Caco-2 (cell line): ENCODE results near the gene DOK6. TPM values are rescaled to one million over a fixed set of nuclear protein-coding genes. Genes with fewer than 3 reads are reported as not detected.

ENCODE experiments used
- BruUV-seq: library from RNA; stranded (reverse); fragments of 400-500 nt; replicated peaks from 2 replicates; lab custom pipeline; 2021; lab: Mats Ljungman, UMichigan
- CTCF ChIA-PET: fragments of 300-600 bp; sonication (Branson Sonifier 250); formaldehyde crosslinking; loops from one replicate; lab custom pipeline; 2022; ENCODE audit warnings: antibody characterized with exemption; lab: Charles Lee
- POLR2A ChIA-PET: fragments of 300-600 bp; sonication (Branson Sonifier 250); formaldehyde crosslinking; loops from one replicate; lab custom pipeline; 2022; ENCODE audit warnings: antibody characterized with exemption; lab: Charles Lee
- DNase-seq, 2 experiments: peaks; one replicate each; pipeline versions ENCODE4 v3.0.0 to v3.0.0-alpha.2; 2020 to 2022
- H3K27me3 ChIP-seq: replicated peaks from 2 replicates; pipeline ENCODE4 v1.6.0; 2011; ENCODE audit warnings: low read length; ENCODE audit not compliant: control insufficient read depth, insufficient read depth
- H3K36me3 ChIP-seq: 2 replicates; pipeline ENCODE4 v1.5.1; 2011; ENCODE audit warnings: low read length; ENCODE audit not compliant: control insufficient read depth, insufficient read depth
- H3K4me1 ChIP-seq: fragments of 250-450 bp; sonication (Bioruptor Pico); 2 replicates; pipeline ENCODE4 v1.5.1; 2020; ENCODE audit warnings: mild to moderate bottlenecking
- H3K4me3 ChIP-seq: 2 replicates; pipeline ENCODE4 v1.5.1; 2011; ENCODE audit warnings: low read depth, mild to moderate bottlenecking, control low read depth, low read length
- H3K9me3 ChIP-seq: fragments of 250-450 bp; sonication (Bioruptor Pico); 2 replicates; pipeline ENCODE4 v1.5.1; 2020; ENCODE audit warnings: mild to moderate bottlenecking, moderate library complexity
- H3K27ac Mint-ChIP-seq: one replicate; pipeline ENCODE4 v1.8.0; 2022; ENCODE audit warnings: mixed read lengths; ENCODE audit not compliant: unreplicated experiment
- H3K27me3 Mint-ChIP-seq: one replicate; pipeline ENCODE4 v1.8.0; 2022; ENCODE audit warnings: mixed read lengths; ENCODE audit not compliant: insufficient read depth, unreplicated experiment
- H3K36me3 Mint-ChIP-seq: one replicate; pipeline ENCODE4 v1.8.0; 2022; ENCODE audit warnings: mild to moderate bottlenecking, mixed read lengths; ENCODE audit not compliant: insufficient read depth, unreplicated experiment
- H3K4me1 Mint-ChIP-seq: one replicate; pipeline ENCODE4 v1.8.0; 2022; ENCODE audit warnings: low read depth, mixed read lengths; ENCODE audit not compliant: unreplicated experiment
- H3K4me3 Mint-ChIP-seq: one replicate; pipeline ENCODE4 v1.8.0; 2022; ENCODE audit warnings: mild to moderate bottlenecking, moderate library complexity, mixed read lengths; ENCODE audit not compliant: unreplicated experiment
- H3K9me3 Mint-ChIP-seq: one replicate; pipeline ENCODE4 v1.8.0; 2022; ENCODE audit warnings: mixed read lengths; ENCODE audit not compliant: unreplicated experiment
- intact Hi-C: fragments of 100-400 bp; cut with micrococcal nuclease; formaldehyde crosslinking; loops from one replicate; pipeline ENCODE4 v1.10.0; 2022; ENCODE audit not compliant: unreplicated experiment
- total RNA-seq: library from RNA; stranded (reverse); gene quantifications from 2 replicates; pipeline ENCODE4 v1.2.3, GENCODE V29; 2022
- TF ChIP-seq, protein P1 (sequence below), 2 experiments: fragments of 200-600 bp in 1 of 2; IDR thresholded peaks; 1 replicate in 1 of 2; 2 replicates in 1 of 2; pipeline versions ENCODE4 v1.5.1 to v1.8.0; 2011 to 2022; ENCODE audit warnings: antibody characterized with exemption in 1 of 2, control low read depth in 1 of 2, inconsistent platforms in 1 of 2, low read depth in 1 of 2, low read length in 1 of 2, mild to moderate bottlenecking in 1 of 2, moderate library complexity in 1 of 2; ENCODE audit not compliant: insufficient read depth in 1 of 2, severe bottlenecking in 1 of 2, unreplicated experiment in 1 of 2

Gene DOK6
- total RNA-seq, 1 experiment from 2014 or later, result not detected

- intact Hi-C loops, result no loop called here
- CTCF ChIA-PET, result no interaction called here
Observed at GRCh38 chr18:69648486-69648885, 247.8 kb downstream of the DOK6 start.

DNA sequence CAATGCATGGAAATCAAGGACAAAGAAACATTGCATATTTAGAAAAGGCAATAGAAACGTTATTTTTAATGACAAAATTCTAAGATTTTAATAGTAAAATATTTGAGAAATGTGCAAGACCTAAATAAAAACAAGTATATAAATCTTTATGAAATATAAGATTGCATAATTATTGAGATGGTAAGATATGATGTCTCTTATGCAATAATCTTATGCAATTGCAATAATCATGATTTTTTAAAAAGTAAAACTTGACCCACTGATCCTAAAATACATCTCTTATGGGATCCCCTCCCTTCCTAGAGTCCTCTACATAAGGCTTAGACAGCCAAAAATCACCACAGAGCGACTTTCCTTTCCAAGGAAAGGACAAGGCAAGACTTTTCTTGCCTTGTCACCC, 249.0 kb downstream of the DOK6 start:
- H3K27me3 Mint-ChIP-seq, result peaks cover 4% of the 10 kb centered on the region
- no peak for DNase-seq
- BruUV-seq, result no TSS peak
- Histone ChIP-seq H3K4me3 (no peak overlapping the region), H3K27me3 (no peaks in the 10 kb centered on the region), H3K9me3 (no peaks in the 10 kb centered on the region), H3K4me1 (no peaks in the 10 kb centered on the region), H3K36me3 (no peaks in the 10 kb centered on the region)
- H3K4me1 Mint-ChIP-seq, result no peaks in the 10 kb centered on the region
- ChIA-PET POLR2A (no interaction called here), CTCF (no interaction called here)
- H3K9me3 Mint-ChIP-seq, result no peaks in the 10 kb centered on the region
- TF ChIP-seq, protein P1, sequence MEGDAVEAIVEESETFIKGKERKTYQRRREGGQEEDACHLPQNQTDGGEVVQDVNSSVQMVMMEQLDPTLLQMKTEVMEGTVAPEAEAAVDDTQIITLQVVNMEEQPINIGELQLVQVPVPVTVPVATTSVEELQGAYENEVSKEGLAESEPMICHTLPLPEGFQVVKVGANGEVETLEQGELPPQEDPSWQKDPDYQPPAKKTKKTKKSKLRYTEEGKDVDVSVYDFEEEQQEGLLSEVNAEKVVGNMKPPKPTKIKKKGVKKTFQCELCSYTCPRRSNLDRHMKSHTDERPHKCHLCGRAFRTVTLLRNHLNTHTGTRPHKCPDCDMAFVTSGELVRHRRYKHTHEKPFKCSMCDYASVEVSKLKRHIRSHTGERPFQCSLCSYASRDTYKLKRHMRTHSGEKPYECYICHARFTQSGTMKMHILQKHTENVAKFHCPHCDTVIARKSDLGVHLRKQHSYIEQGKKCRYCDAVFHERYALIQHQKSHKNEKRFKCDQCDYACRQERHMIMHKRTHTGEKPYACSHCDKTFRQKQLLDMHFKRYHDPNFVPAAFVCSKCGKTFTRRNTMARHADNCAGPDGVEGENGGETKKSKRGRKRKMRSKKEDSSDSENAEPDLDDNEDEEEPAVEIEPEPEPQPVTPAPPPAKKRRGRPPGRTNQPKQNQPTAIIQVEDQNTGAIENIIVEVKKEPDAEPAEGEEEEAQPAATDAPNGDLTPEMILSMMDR (IDR thresholded peaks at IDR 0.05; ENCODE audit: insufficient read depth in 1 of 2, low read depth in 1 of 2, low read length in 1 of 2, severe bottlenecking in 1 of 2, unreplicated experiment in 1 of 2), result no peak
- intact Hi-C loops, result no loop called here
- no peak overlapping the region for H3K27ac Mint-ChIP-seq
- H3K4me3 Mint-ChIP-seq, result no peak overlapping the region
- no peaks in the 10 kb centered on the region for H3K36me3 Mint-ChIP-seq

More at GRCh38 chr18:69648486-69648885, 247.8 kb downstream of the DOK6 start:
- H3K36me3 Mint-ChIP-seq, result no peaks in the 10 kb centered on the region
- no TSS peak for BruUV-seq
- no peak for DNase-seq
- no peaks in the 10 kb centered on the region for H3K27me3 Mint-ChIP-seq
- H3K4me1 Mint-ChIP-seq, result no peaks in the 10 kb centered on the region
- H3K9me3 Mint-ChIP-seq, result no peaks in the 10 kb centered on the region
- H3K27ac Mint-ChIP-seq, result no peak overlapping the region
- Histone ChIP-seq H3K4me3 (no peak overlapping the region), H3K36me3 (no peaks in the 10 kb centered on the region), H3K4me1 (no peaks in the 10 kb centered on the region), H3K9me3 (no peaks in the 10 kb centered on the region), H3K27me3 (no peaks in the 10 kb centered on the region)
- H3K4me3 Mint-ChIP-seq, result no peak overlapping the region
- TF ChIP-seq, protein P1 (IDR thresholded peaks at IDR 0.05; ENCODE audit: insufficient read depth in 1 of 2, low read depth in 1 of 2, low read length in 1 of 2, severe bottlenecking in 1 of 2, unreplicated experiment in 1 of 2), result no peak
- POLR2A ChIA-PET, result no interaction called here

DNA sequence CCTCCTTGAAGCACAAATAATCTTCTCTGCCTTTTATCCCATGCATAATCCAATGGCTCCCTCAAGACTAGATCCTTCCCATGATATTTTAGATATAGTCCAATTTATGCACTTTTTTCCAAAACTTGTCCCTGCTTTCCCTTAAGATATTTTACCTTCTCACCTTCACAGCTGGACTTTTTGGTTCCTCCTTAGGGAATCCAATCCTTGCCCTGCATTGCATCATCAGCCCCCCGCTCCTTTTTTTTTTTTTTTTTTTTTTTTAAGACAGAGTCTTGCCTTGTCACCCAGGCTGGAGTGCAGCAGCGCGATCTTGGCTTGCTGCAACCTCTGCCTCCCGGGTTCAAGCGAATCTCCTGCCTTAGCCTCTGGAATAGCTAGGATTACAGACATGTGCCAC, 250.6 kb downstream of the DOK6 start:
- no peaks in the 10 kb centered on the region for H3K4me1 Mint-ChIP-seq
- TF ChIP-seq, protein P1 (IDR thresholded peaks at IDR 0.05; ENCODE audit: insufficient read depth in 1 of 2, low read depth in 1 of 2, low read length in 1 of 2, severe bottlenecking in 1 of 2, unreplicated experiment in 1 of 2), result no peak
- no peaks in the 10 kb centered on the region for H3K36me3 Mint-ChIP-seq
- H3K27me3 ChIP-seq, result no peaks in the 10 kb centered on the region
- H3K4me3 Mint-ChIP-seq, result no peak overlapping the region
- no TSS peak for BruUV-seq
- H3K27ac Mint-ChIP-seq, result no peak overlapping the region
- POLR2A ChIA-PET, result no interaction called here
- no peak for DNase-seq
- CTCF ChIA-PET, result no interaction called here
- no peaks in the 10 kb centered on the region for H3K9me3 ChIP-seq
- no peaks in the 10 kb centered on the region for H3K36me3 ChIP-seq
- intact Hi-C loops, result no loop called here
- no peaks in the 10 kb centered on the region for H3K4me1 ChIP-seq
- H3K4me3 ChIP-seq, result no peak overlapping the region
- peaks cover 4% of the 10 kb centered on the region for H3K27me3 Mint-ChIP-seq
- no peaks in the 10 kb centered on the region for H3K9me3 Mint-ChIP-seq
